GM23248 (cell line): Measurements from ENCODE around the gene TBL1XR1.

ENCODE experiments used
- EZH2 ChIP-seq: fragments of 200-600 bp; sonication (generic); IDR thresholded peaks from 2 replicates; pipeline ENCODE4 v1.6.1; 2018; ENCODE audit warnings: antibody characterized with exemption, mild to moderate bottlenecking; ENCODE audit not compliant: insufficient read depth, poor library complexity, severe bottlenecking
- EZH2phosphoT487 ChIP-seq: fragments of 200-600 bp; sonication (generic); IDR thresholded peaks from 2 replicates; pipeline ENCODE4 v1.6.1; 2018; ENCODE audit warnings: antibody characterized with exemption, moderate library complexity, mild to moderate bottlenecking, low read depth; ENCODE audit not compliant: insufficient read depth

GRCh38 chr3:177039490-177040274 lies 157.6 kb downstream of the TBL1XR1 start:
- TF ChIP-seq EZH2 (no peak), EZH2phosphoT487 (no peak)
